Keratinocyte (primary cell): ENCODE results near the gene DPAGT1. TPM values are rescaled to one million over a fixed set of nuclear protein-coding genes. Genes with fewer than 3 reads are reported as not detected.
A peak's percentile ranks its signal among the peaks of the same experiment; 100 is the strongest.

ENCODE experiments used
- DNase-seq: peaks from one replicate; pipeline ENCODE4 v3.0.0-alpha.2; 2011; ENCODE audit warnings: low read depth, missing footprints, low spot score
- FAIRE-seq: peaks from 2 replicates; lab custom pipeline; 2011; peaks lifted over from hg19 to GRCh38; lab: Jason Lieb, UNC
- H2AFZ ChIP-seq: 2 replicates; pipeline ENCODE4 v1.6.0; 2012; ENCODE audit warnings: low read length, control low read depth, inconsistent platforms; ENCODE audit not compliant: control insufficient read depth
- H3K27ac ChIP-seq: 2 replicates; pipeline ENCODE4 v1.5.1; 2011; ENCODE audit warnings: low read length; ENCODE audit not compliant: control insufficient read depth, insufficient read depth
- H3K27me3 ChIP-seq: 3 replicates; pipeline ENCODE4 v1.6.0; 2011; ENCODE audit warnings: low read length; ENCODE audit not compliant: control insufficient read depth, insufficient read depth; ENCODE audit errors: extremely low read depth
- H3K36me3 ChIP-seq, 2 experiments: 2 replicates in 1 of 2; 3 replicates in 1 of 2; pipeline ENCODE4 v1.5.1; 2011; ENCODE audit warnings: low read length in 2 of 2, mild to moderate bottlenecking in 1 of 2; ENCODE audit not compliant: control insufficient read depth in 2 of 2, insufficient read depth in 2 of 2; ENCODE audit errors: extremely low read depth in 1 of 2
- H3K4me1 ChIP-seq: 3 replicates; pipeline ENCODE4 v1.5.1; 2011; ENCODE audit warnings: low read length; ENCODE audit not compliant: control insufficient read depth, insufficient read depth; ENCODE audit errors: extremely low read depth
- H3K4me2 ChIP-seq: 3 replicates; pipeline ENCODE4 v1.6.0; 2011; ENCODE audit warnings: low read depth, low read length; ENCODE audit not compliant: control insufficient read depth, insufficient read depth; ENCODE audit errors: extremely low read depth
- H3K4me3 ChIP-seq, 3 experiments: fragments of 200-600 bp in 1 of 3; sonication (generic) in 1 of 3; 2 replicates in 2 of 3; 3 replicates in 1 of 3; pipeline ENCODE4 v1.5.1; 2011 to 2016; ENCODE audit warnings: low read length in 3 of 3, mild to moderate bottlenecking in 3 of 3, control low read depth in 2 of 3, inconsistent platforms in 1 of 3, low read depth in 1 of 3, mixed read lengths in 1 of 3, mixed run types in 1 of 3, moderate library complexity in 1 of 3; ENCODE audit not compliant: control insufficient read depth in 2 of 3, insufficient read depth in 2 of 3; ENCODE audit errors: extremely low read depth in 1 of 3
- H3K79me2 ChIP-seq: 2 replicates; pipeline ENCODE4 v1.6.0; 2012; ENCODE audit warnings: low read length; ENCODE audit not compliant: control insufficient read depth, insufficient read depth
- H3K9ac ChIP-seq: 3 replicates; pipeline ENCODE4 v1.6.0; 2011; ENCODE audit warnings: low read length; ENCODE audit not compliant: control insufficient read depth, insufficient read depth; ENCODE audit errors: extremely low read depth
- H3K9me1 ChIP-seq: 3 replicates; pipeline ENCODE4 v1.6.0; 2011; ENCODE audit warnings: low read length; ENCODE audit not compliant: control insufficient read depth, insufficient read depth; ENCODE audit errors: extremely low read depth
- H3K9me3 ChIP-seq: 2 replicates; pipeline ENCODE4 v1.5.1; 2012; ENCODE audit warnings: low read depth, low read length; ENCODE audit not compliant: control insufficient read depth
- H4K20me1 ChIP-seq: 3 replicates; pipeline ENCODE4 v1.6.0; 2011; ENCODE audit warnings: low read length; ENCODE audit not compliant: control insufficient read depth, insufficient read depth; ENCODE audit errors: extremely low read depth
- EZH2 ChIP-seq: IDR thresholded peaks from one replicate; pipeline ENCODE4 v1.6.1; 2012; ENCODE audit warnings: inconsistent platforms, mild to moderate bottlenecking, low read length, moderate library complexity
- dilution Hi-C: fragments of 300-500 bp; cut with MboI; formaldehyde crosslinking; loops from one replicate; pipeline ENCODE4 v1.7.0; 2020; ENCODE audit warnings: low sequenced_read_pairs; ENCODE audit not compliant: extremely low pct_ligation_motif_present
- polyA plus RNA-seq, 5 experiments: library from polyadenylated mRNA; depleted of rRNA in 3 of 5; stranded (reverse) in 3 of 5; stranded (forward) in 1 of 5; unstranded in 1 of 5; fragments of >200 nt; gene quantifications; 1 replicate in 1 of 5; 2 replicates in 3 of 5; 3 replicates in 1 of 5; pipeline versions ENCODE4 v1.2.1 to v1.2.3, GENCODE V29; 2011 to 2012; ENCODE audit warnings: missing spikeins in 2 of 5, low read depth in 1 of 5, low replicate concordance in 1 of 5
- TF ChIP-seq, protein P1 (sequence below), 3 experiments: IDR thresholded peaks in 1 of 3; conservative IDR thresholded peaks in 1 of 3; optimal IDR thresholded peaks in 1 of 3; 2 replicates in 2 of 3; 3 replicates in 1 of 3; pipeline versions ENCODE3 to v1.5.1; 2011; ENCODE audit warnings: low read length in 3 of 3, mild to moderate bottlenecking in 3 of 3, moderate library complexity in 2 of 3, control low read depth in 1 of 3, inconsistent platforms in 1 of 3; ENCODE audit not compliant: insufficient read depth in 2 of 3; ENCODE audit errors: extremely low read depth in 1 of 3

DPAGT1 gene
- polyA plus RNA-seq, 1 donor (not counting 4 experiments of a cell fraction or from before 2014, with no cell fraction given) = 59.7 TPM

DNA sequence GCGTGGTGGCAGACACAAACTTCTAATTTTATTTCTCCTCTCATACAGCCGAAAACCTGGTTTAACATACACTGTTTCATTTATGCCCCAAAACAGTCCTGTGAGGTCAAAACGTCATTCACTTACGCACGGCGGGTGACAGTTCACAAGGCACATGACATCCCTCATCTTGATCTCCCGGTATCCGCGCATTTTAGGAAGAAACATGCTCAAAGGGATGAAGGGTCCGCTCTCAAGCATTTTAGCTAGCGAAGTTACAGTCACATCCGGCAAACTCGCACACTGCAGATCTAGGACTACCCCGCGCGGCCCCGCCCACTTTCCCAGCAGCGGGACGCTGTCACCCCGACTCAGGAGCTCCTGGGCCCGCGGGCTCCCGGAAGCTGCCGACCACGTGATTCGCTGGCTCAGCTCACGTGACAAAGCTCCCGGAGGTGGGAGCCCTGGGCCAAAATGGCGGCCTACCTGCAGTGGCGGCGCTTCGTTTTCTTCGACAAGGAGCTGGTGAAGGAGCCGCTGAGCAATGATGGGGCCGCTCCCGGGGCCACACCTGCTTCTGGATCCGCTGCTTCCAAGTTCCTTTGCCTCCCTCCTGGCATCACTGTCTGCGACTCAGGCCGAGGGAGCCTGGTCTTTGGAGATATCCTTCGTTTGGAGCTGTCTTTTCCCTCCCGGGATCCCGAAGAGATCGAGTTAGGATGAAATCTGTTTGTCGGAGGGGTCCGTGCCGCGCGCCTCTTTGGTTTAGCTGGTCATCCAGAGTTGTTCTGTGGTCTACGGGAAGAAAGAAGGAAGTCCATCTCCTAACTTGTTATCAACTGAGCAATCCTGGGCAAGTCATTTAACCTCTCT is 34.1 kb downstream of the DPAGT1 start, which contains the start of gene VPS11:
VPS11 (plus strand) TSS at position 448 of the 852 bp plus-strand sequence; CDS start at position 454, 6 bp downstream.
- FAIRE-seq = peak; percentile 48
- Histone ChIP-seq H3K4me2 (peak within 1 kb of the TSS; percentile 98), H3K9me1 (no peaks in the 10 kb centered on the region), H3K79me2 (peaks cover 17% of the 10 kb centered on the region), H3K27me3 (no peaks in the 10 kb centered on the region), H3K9me3 (no peaks in the 10 kb centered on the region), H3K36me3 (peaks cover 5 to 8% of the 10 kb centered on the region in 2 experiments), H3K4me3 (peak within 1 kb of the TSS; percentile 85 to 99 (median 98)), H4K20me1 (no peaks in the 10 kb centered on the region), H2AFZ (peak within 1 kb of the TSS; percentile 99), H3K27ac (peak within 1 kb of the TSS; percentile 85), H3K9ac (peak within 1 kb of the TSS; percentile 96), H3K4me1 (peaks cover 5% of the 10 kb centered on the region)
- no peak for TF ChIP-seq EZH2
- TF ChIP-seq, protein P1, sequence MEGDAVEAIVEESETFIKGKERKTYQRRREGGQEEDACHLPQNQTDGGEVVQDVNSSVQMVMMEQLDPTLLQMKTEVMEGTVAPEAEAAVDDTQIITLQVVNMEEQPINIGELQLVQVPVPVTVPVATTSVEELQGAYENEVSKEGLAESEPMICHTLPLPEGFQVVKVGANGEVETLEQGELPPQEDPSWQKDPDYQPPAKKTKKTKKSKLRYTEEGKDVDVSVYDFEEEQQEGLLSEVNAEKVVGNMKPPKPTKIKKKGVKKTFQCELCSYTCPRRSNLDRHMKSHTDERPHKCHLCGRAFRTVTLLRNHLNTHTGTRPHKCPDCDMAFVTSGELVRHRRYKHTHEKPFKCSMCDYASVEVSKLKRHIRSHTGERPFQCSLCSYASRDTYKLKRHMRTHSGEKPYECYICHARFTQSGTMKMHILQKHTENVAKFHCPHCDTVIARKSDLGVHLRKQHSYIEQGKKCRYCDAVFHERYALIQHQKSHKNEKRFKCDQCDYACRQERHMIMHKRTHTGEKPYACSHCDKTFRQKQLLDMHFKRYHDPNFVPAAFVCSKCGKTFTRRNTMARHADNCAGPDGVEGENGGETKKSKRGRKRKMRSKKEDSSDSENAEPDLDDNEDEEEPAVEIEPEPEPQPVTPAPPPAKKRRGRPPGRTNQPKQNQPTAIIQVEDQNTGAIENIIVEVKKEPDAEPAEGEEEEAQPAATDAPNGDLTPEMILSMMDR (optimal IDR thresholded peaks at IDR 0.05 in 1 of 3, IDR thresholded peaks at IDR 0.05 in 1 of 3, conservative IDR thresholded peaks at IDR 0.05 in 1 of 3; ENCODE audit: extremely low read depth in 1 of 3, insufficient read depth in 2 of 3, low read length in 3 of 3) = no peak
- DNase-seq = peak; percentile 73
- dilution Hi-C loops = no loop called here

DNA sequence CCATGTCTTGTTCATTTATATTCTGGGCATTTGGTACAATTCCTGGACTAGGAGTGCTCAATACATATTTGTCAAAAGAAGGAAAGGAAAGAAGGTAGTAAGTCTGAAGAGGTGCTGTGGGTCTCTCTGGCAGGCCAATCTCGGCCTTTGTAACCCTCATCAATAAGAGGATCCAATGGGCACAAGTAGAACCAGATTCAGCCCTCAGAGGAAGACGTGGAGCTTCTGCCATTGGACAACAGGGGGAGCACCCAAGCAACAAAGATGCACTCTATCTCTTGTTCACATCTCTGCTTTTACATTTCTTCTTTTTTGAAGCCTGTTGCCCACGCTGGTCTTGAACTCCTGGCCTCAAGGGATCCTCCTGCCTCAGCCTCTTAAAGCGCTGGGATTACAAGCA is 36.3 kb downstream of the DPAGT1 start:
- FAIRE-seq = no peak
- dilution Hi-C loops = no loop called here

More for the DNA sequence above, 36.3 kb downstream of the DPAGT1 start:
- no peaks in the 10 kb centered on the region for H3K9me1 ChIP-seq
- no peaks in the 10 kb centered on the region for H4K20me1 ChIP-seq
- no peak overlapping the region for H2AFZ ChIP-seq
- no peak overlapping the region for H3K9ac ChIP-seq
- no peak overlapping the region for H3K4me2 ChIP-seq
- peaks cover 17% of the 10 kb centered on the region for H3K79me2 ChIP-seq
- no peak overlapping the region for H3K27ac ChIP-seq
- TF ChIP-seq, protein P1 (optimal IDR thresholded peaks at IDR 0.05 in 1 of 3, IDR thresholded peaks at IDR 0.05 in 1 of 3, conservative IDR thresholded peaks at IDR 0.05 in 1 of 3; ENCODE audit: extremely low read depth in 1 of 3, insufficient read depth in 2 of 3, low read length in 3 of 3) = peak; percentile 61 to 67 (median 61)
- no peak for TF ChIP-seq EZH2
- no peaks in the 10 kb centered on the region for H3K27me3 ChIP-seq
- peaks cover 0 to 2% of the 10 kb centered on the region in 2 experiments for H3K36me3 ChIP-seq
- DNase-seq = no peak
- H3K4me1 ChIP-seq = peaks cover 5% of the 10 kb centered on the region
- H3K4me3 ChIP-seq = no peak overlapping the region
- H3K9me3 ChIP-seq = no peaks in the 10 kb centered on the region
